Stimulated activated CD4-positive, alpha-beta T cell treated with anti-CD3 and anti-CD28 coated beads, Interleukin-2, amount 100 ng/mL, for 4 hours (primary cell): ENCODE data around the gene DENND4B.

ENCODE experiments used
- DNase-seq: peaks from one replicate; pipeline ENCODE4 v3.0.0-alpha.2; 2020; ENCODE audit warnings: low read depth

Gene DENND4B

GRCh38 chr1:153970346-153970745, 23.8 kb upstream of the DENND4B start:
- no peak for DNase-seq

- no peak for DNase-seq
Measured at GRCh38 chr1:153968972-153969371, 22.5 kb upstream of the DENND4B start.

GRCh38 chr1:153968408-153968807, 21.9 kb upstream of the DENND4B start:
- DNase-seq: no peak

GRCh38 chr1:153968000-153968363, 21.5 kb upstream of the DENND4B start:
- no peak for DNase-seq

GRCh38 chr1:153967107-153967999, 20.8 kb upstream of the DENND4B start, which contains the start of gene CREB3L4:
CREB3L4 (plus strand) TSS chr1:153967902; CDS start chr1:153968526, 624 bp downstream.
- DNase-seq: peak; percentile 65

- no peak for DNase-seq
Measured at GRCh38 chr1:153963850-153964331, 17.4 kb upstream of the DENND4B start.

- peak; percentile 91 for DNase-seq
Measured at GRCh38 chr1:153963030-153963849, 16.7 kb upstream of the DENND4B start, which contains the start of gene SLC39A1. SLC39A1 (minus strand) TSS chr1:153963537; CDS start chr1:153962715, 822 bp downstream.

- no peak for DNase-seq
Measured at GRCh38 chr1:153962088-153963029, 15.8 kb upstream of the DENND4B start.

- DNase-seq: no peak
Measured at GRCh38 chr1:153961421-153961820, 14.9 kb upstream of the DENND4B start.

- no peak for DNase-seq
Measured at GRCh38 chr1:153960206-153960605, 13.7 kb upstream of the DENND4B start.

- no peak for DNase-seq
Measured at GRCh38 chr1:153959454-153959853, 12.9 kb upstream of the DENND4B start.

GRCh38 chr1:153958961-153959260, 12.4 kb upstream of the DENND4B start:
- DNase-seq: no peak

GRCh38 chr1:153958111-153958960, 11.8 kb upstream of the DENND4B start, which contains the start of gene CRTC2:
CRTC2 (minus strand) TSS chr1:153958612; CDS start chr1:153958497, 115 bp downstream.
- DNase-seq: peak; percentile 97

- no peak for DNase-seq
Measured at GRCh38 chr1:153957744-153958110, 11.2 kb upstream of the DENND4B start.

- no peak for DNase-seq
Measured at GRCh38 chr1:153956997-153957715, 10.6 kb upstream of the DENND4B start.

- no peak for DNase-seq
Measured at GRCh38 chr1:153954826-153955225, 8.3 kb upstream of the DENND4B start.

GRCh38 chr1:153953859-153954365, 7.4 kb upstream of the DENND4B start:
- DNase-seq: no peak

GRCh38 chr1:153951801-153952200, 5.3 kb upstream of the DENND4B start:
- no peak for DNase-seq

- DNase-seq: no peak
Measured at GRCh38 chr1:153951183-153951582, 4.7 kb upstream of the DENND4B start.
